WTC11 (cell line): ENCODE results near the gene WDR26. TPM values are rescaled to one million over a fixed set of nuclear protein-coding genes. Genes with fewer than 3 reads are reported as not detected.

ENCODE experiments used
- ATAC-seq: fragments of 200-7000 bp; cut with Tn5 transposase; 2 replicates; pipeline ENCODE4 v1.10.0; 2021; ENCODE audit warnings: mild to moderate bottlenecking, moderate library complexity
- CTCF ChIA-PET: fragments of 300-600 bp; sonication (Branson Sonifier 250); formaldehyde crosslinking; loops from one replicate; lab custom pipeline; 2021; ENCODE audit warnings: antibody characterized with exemption; lab: Charles Lee
- POLR2A ChIA-PET: fragments of 350-600 bp; sonication (Branson Sonifier 250); formaldehyde crosslinking; loops from one replicate; lab custom pipeline; 2021; ENCODE audit warnings: antibody characterized with exemption; lab: Charles Lee
- DNase-seq: peaks from one replicate; pipeline ENCODE4 v3.0.0; 2021; ENCODE audit warnings: low spot score
- H3K27ac Mint-ChIP-seq: 2 replicates; pipeline ENCODE4 v1.8.0; 2021; ENCODE audit warnings: mixed read lengths
- H3K27me3 Mint-ChIP-seq: 2 replicates; pipeline ENCODE4 v1.8.0; 2021; ENCODE audit warnings: low read depth, mild to moderate bottlenecking, moderate library complexity, mixed read lengths
- H3K36me3 Mint-ChIP-seq: 2 replicates; pipeline ENCODE4 v1.8.0; 2021; ENCODE audit warnings: mixed read lengths
- H3K4me1 Mint-ChIP-seq: 2 replicates; pipeline ENCODE4 v1.8.0; 2022; ENCODE audit warnings: mixed read lengths
- H3K4me3 Mint-ChIP-seq: 2 replicates; pipeline ENCODE4 v1.8.0; 2021; ENCODE audit warnings: mild to moderate bottlenecking, moderate library complexity, mixed read lengths
- H3K9me3 Mint-ChIP-seq: 2 replicates; pipeline ENCODE4 v1.8.0; 2021; ENCODE audit warnings: mixed read lengths
- AR ChIP-seq: fragments of 250-450 bp; sonication (Bioruptor Pico); IDR thresholded peaks from 2 replicates; pipeline ENCODE4 v1.9.0; 2021; ENCODE audit warnings: mild to moderate bottlenecking
- FOXP4 ChIP-seq: sonication (generic); formaldehyde crosslinking; IDR thresholded peaks from 2 replicates; pipeline ENCODE4 v1.8.0; 2022; ENCODE audit warnings: mild to moderate bottlenecking, missing genetic modification reagents
- HMGA2 ChIP-seq: fragments of 250-450 bp; sonication (Bioruptor Pico); IDR thresholded peaks from 2 replicates; pipeline ENCODE4 v1.4.0; 2021; ENCODE audit warnings: mild to moderate bottlenecking, moderate library complexity
- MYBL2 ChIP-seq: sonication (generic); formaldehyde crosslinking; IDR thresholded peaks from 2 replicates; pipeline ENCODE4 v1.8.1; 2023; ENCODE audit warnings: mild to moderate bottlenecking, moderate library complexity, missing genetic modification reagents
- NR1H2 ChIP-seq: sonication (generic); formaldehyde crosslinking; IDR thresholded peaks from 2 replicates; pipeline ENCODE4 v1.9.0; 2021; ENCODE audit warnings: mild to moderate bottlenecking, moderate library complexity, missing genetic modification reagents
- ZNF532 ChIP-seq: fragments of 250-450 bp; sonication (Bioruptor Pico); IDR thresholded peaks from 2 replicates; pipeline ENCODE4 v1.9.0; 2021; ENCODE audit warnings: mild to moderate bottlenecking, borderline replicate concordance
- total RNA-seq: library from RNA; stranded (reverse); gene quantifications from 3 replicates; pipeline ENCODE4 v1.2.3, GENCODE V29; 2021
- TF ChIP-seq, protein P1 (sequence below): sonication (generic); formaldehyde crosslinking; IDR thresholded peaks from 2 replicates; pipeline ENCODE4 v1.8.0; 2022; ENCODE audit warnings: missing genetic modification reagents
- TF ChIP-seq, protein P2 (sequence below): sonication (generic); formaldehyde crosslinking; IDR thresholded peaks from 2 replicates; pipeline ENCODE4 v1.8.0; 2022; ENCODE audit warnings: mild to moderate bottlenecking, missing genetic modification reagents

WDR26 gene
- total RNA-seq, 1 experiment from 2014 or later, result 66.1 TPM

DNA sequence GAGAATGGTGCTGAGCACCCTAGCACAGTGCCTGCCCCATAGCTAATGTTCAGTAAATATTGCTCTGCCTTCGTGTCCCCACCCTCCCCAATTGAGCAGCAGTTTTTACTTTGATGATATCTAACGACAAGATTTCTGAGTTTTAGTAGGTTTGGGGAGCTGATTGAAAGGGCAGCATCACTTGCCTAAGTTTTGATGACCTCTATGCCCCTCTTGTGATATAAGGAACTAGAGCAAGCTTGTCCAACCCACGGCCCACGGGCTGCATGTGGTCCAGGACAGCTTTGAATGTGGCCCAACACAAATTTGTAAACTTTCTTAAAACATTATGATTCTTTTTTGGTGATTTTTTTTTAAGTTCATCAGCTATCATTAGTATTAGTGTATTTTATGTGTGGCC, 76.4 kb downstream of the WDR26 start:
- POLR2A ChIA-PET, result interaction anchor here (1.2 kb wide), 1 partner anchor 8 kb away, joined by 3 read pairs; no protein-coding TSS in a partner anchor
- H3K4me3 Mint-ChIP-seq, result peak overlapping the region; percentile 88
- DNase-seq (no peak), ATAC-seq (no peak)
- no peak for TF ChIP-seq FOXP4 (CRISPR knock-in tag)
- TF ChIP-seq ZNF532 (CRISPR knock-in tag), result no peak
- peaks cover 5% of the 10 kb centered on the region for H3K9me3 Mint-ChIP-seq
- H3K36me3 Mint-ChIP-seq, result peaks cover 14% of the 10 kb centered on the region
- CTCF ChIA-PET, result no interaction called here
- no peak overlapping the region for H3K27ac Mint-ChIP-seq
- H3K4me1 Mint-ChIP-seq, result peaks cover 20% of the 10 kb centered on the region
- H3K27me3 Mint-ChIP-seq, result no peaks in the 10 kb centered on the region

GRCh38 chr1:224357626-224358124, 76.9 kb downstream of the WDR26 start:
- ATAC-seq (no peak), DNase-seq (no peak)
- ChIA-PET CTCF (no interaction called here), POLR2A (interaction anchor here (1.2 kb wide), 1 partner anchor 9 kb away, joined by 3 read pairs; no protein-coding TSS in a partner anchor)
- peak overlapping the region; percentile 88 for H3K4me3 Mint-ChIP-seq
- H3K4me1 Mint-ChIP-seq, result peaks cover 20% of the 10 kb centered on the region
- peaks cover 10% of the 10 kb centered on the region for H3K36me3 Mint-ChIP-seq
- H3K9me3 Mint-ChIP-seq, result peaks cover 5% of the 10 kb centered on the region
- no peaks in the 10 kb centered on the region for H3K27me3 Mint-ChIP-seq
- TF ChIP-seq MYBL2 (CRISPR knock-in tag), result no peak
- no peak for TF ChIP-seq NR1H2 (CRISPR knock-in tag)
- no peak for TF ChIP-seq AR (CRISPR knock-in tag)
- peak overlapping the region; percentile 83 for H3K27ac Mint-ChIP-seq

DNA sequence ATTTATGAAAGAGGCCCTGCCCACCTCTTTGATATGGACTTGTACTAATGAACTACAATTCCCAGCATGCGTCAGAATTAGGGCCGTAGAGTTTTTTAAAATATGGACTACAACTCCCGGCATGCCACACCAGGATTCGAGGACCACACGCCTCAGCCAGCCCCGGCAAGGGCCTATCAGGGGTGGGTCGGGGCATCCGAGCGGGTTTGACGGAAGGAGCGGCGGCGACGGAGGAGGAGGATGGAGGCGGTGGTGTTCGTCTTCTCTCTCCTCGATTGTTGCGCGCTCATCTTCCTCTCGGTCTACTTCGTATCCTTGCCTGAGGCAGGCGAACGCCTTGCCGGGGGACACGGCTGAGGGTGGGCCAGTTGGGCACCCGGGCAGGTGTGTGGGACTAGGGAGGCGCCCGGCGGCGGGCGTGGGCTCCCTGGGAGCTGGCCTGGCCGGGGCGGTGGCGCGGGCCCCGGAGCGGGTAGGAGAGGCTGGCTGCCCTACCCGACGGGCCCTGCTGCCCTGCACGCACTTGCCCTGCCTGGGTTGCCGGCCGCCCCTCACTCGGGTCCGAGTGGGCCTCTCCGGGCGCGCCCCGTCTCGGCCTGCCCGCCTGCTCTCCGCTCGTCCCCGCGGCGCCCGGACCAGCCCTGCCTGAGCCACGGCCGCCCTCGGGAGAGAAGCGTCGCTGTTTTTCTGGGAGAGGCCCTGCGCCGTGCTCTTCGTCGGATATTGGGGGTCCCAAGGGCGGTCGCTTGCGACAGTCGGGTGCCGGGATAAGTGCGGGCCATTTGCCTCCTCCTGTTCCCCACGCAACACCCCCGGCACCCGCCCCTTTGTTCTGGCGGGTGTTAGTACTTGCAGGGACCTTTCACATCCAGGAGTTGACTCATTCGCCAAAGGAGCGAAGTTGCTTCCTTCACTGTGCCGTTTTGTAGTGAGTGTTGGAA, 77.6 kb downstream of the WDR26 start, which contains the start of gene CNIH4:
TSS of gene CNIH4 (plus strand) at position 195 of the 941 bp plus-strand sequence. CDS start at position 241, 46 bp downstream.
- peak within 1 kb of the TSS; percentile 88 for H3K4me3 Mint-ChIP-seq
- peaks cover 3% of the 10 kb centered on the region for H3K36me3 Mint-ChIP-seq
- H3K4me1 Mint-ChIP-seq, result peaks cover 20% of the 10 kb centered on the region
- CTCF ChIA-PET, result no interaction called here
- peaks cover 6% of the 10 kb centered on the region for H3K9me3 Mint-ChIP-seq
- POLR2A ChIA-PET, result interaction anchor here (1.2 kb wide), 1 partner anchor 10 kb away, joined by 3 read pairs; no protein-coding TSS in a partner anchor
- peak; percentile 98 for ATAC-seq
- peak; percentile 91 for DNase-seq
- no peaks in the 10 kb centered on the region for H3K27me3 Mint-ChIP-seq
- H3K27ac Mint-ChIP-seq, result peak within 1 kb of the TSS; percentile 83
- TF ChIP-seq, protein P1, sequence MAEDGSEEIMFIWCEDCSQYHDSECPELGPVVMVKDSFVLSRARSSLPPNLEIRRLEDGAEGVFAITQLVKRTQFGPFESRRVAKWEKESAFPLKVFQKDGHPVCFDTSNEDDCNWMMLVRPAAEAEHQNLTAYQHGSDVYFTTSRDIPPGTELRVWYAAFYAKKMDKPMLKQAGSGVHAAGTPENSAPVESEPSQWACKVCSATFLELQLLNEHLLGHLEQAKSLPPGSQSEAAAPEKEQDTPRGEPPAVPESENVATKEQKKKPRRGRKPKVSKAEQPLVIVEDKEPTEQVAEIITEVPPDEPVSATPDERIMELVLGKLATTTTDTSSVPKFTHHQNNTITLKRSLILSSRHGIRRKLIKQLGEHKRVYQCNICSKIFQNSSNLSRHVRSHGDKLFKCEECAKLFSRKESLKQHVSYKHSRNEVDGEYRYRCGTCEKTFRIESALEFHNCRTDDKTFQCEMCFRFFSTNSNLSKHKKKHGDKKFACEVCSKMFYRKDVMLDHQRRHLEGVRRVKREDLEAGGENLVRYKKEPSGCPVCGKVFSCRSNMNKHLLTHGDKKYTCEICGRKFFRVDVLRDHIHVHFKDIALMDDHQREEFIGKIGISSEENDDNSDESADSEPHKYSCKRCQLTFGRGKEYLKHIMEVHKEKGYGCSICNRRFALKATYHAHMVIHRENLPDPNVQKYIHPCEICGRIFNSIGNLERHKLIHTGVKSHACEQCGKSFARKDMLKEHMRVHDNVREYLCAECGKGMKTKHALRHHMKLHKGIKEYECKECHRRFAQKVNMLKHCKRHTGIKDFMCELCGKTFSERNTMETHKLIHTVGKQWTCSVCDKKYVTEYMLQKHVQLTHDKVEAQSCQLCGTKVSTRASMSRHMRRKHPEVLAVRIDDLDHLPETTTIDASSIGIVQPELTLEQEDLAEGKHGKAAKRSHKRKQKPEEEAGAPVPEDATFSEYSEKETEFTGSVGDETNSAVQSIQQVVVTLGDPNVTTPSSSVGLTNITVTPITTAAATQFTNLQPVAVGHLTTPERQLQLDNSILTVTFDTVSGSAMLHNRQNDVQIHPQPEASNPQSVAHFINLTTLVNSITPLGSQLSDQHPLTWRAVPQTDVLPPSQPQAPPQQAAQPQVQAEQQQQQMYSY (CRISPR knock-in tag), result peak; percentile 57
- TF ChIP-seq, protein P2, sequence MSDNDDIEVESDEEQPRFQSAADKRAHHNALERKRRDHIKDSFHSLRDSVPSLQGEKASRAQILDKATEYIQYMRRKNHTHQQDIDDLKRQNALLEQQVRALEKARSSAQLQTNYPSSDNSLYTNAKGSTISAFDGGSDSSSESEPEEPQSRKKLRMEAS (CRISPR knock-in tag), result peak; percentile 38; the same call in 1 of the 2 replicates
- TF ChIP-seq HMGA2 (no peak), FOXP4 (CRISPR knock-in tag) (peak; percentile 79; the same call in 1 of the 2 replicates)
